Pancreas (tissue), 10 donors: ENCODE results near the gene SPATA13. TPM values are rescaled to one million over a fixed set of nuclear protein-coding genes. Genes with fewer than 3 reads are reported as not detected.

Source experiments
- ATAC-seq, 4 donors: fragments of 200-7000 bp; cut with Tn5 transposase; one replicate each; pipeline versions ENCODE4 v1.8.0 to v1.9.1; 2020; ENCODE audit warnings: mild to moderate bottlenecking in 4 of 4, moderate library complexity in 4 of 4
- DNase-seq, 6 donors: peaks; one replicate each; pipeline ENCODE4 v3.0.0-alpha.2; 2020
- FAIRE-seq: peaks from 2 replicates; lab custom pipeline; 2012; peaks lifted over from hg19 to GRCh38; lab: Jason Lieb, UNC
- H3K27ac ChIP-seq, 4 donors: fragments of 200-600 bp; sonication (generic); 1 replicate in 3 of 4; 2 replicates in 1 of 4; pipeline versions ENCODE4 v1.5.0 to v1.8.0; 2020
- H3K27me3 ChIP-seq, 4 donors: fragments of 200-600 bp; one replicate each; pipeline ENCODE4 v1.8.0; 2021
- H3K36me3 ChIP-seq, 3 donors: fragments of 200-600 bp; sonication (generic) in 1 of 3; one replicate each; pipeline versions ENCODE4 v1.5.0 to v1.8.0; 2020 to 2021
- H3K4me1 ChIP-seq, 3 donors: fragments of 200-600 bp; one replicate each; pipeline ENCODE4 v1.8.0; 2021
- H3K4me3 ChIP-seq, 4 donors: fragments of 200-600 bp; sonication (generic) in 2 of 4; one replicate each; pipeline versions ENCODE4 v1.5.0 to v1.8.0; 2020 to 2021
- H3K9me3 ChIP-seq, 4 donors: fragments of 200-600 bp; one replicate each; pipeline ENCODE4 v1.8.0; 2021
- CTCF ChIP-seq, 4 donors: fragments of 200-600 bp; sonication (generic) in 3 of 4; IDR thresholded peaks; one replicate each; pipeline versions ENCODE4 v1.5.0 to v1.8.0; 2021; ENCODE audit warnings: antibody characterized with exemption in 4 of 4
- WGBS, 2 donors: extraction: QIAGEN DNeasy Blood & Tissue Kit; methylation state at CpG; one replicate each; pipeline ENCODE4 v1.1.7; 2013; 5-methylcytosine and 5-hydroxymethylcytosine counted together
- intact Hi-C, 3 donors: fragments of 100-400 bp; cut with DNase I; formaldehyde crosslinking; loops; one replicate each; pipeline versions ENCODE4 v1.11.1 to v1.14.2; 2022
- polyA plus RNA-seq, 2 donors: library from polyadenylated mRNA; stranded (reverse); fragments of 200-250 nt; gene quantifications; one replicate each; pipeline ENCODE4 v1.2.3, GENCODE V29; 2013
- total RNA-seq, 6 donors: library from RNA; stranded (reverse); fragmentation: NEBNext Ultra II Directional in 4 of 6; extraction: Animal tissue kit (Norgen Biotek cat#: 25700) in 4 of 6; gene quantifications; one replicate each; pipeline versions ENCODE4 v1.2.1 to v1.2.4, GENCODE V29; 2021 to 2023
- donor health status: healthy with polysubstance abuse.
- donor health status: DM: no; HTN: no; CAD: no; lungs with moderate emphysema.
- donor health status: DM: no; HTN: no; CAD: no.
- donor health status: control.
- donor health status: control.
- donor health status: Bipolar disorder and iron deficiency.
- donor health status: DM: yes; HTN: yes; CAD: no.
- donor health status: DM: no; HTN: no; CAD: no.
- donor health status: DM: no; HTN: no; CAD: no.
- donor health status: DM: yes; HTN: yes; CAD: no.

The SPATA13 gene
- total and polyA plus RNA-seq, 8 donors = 38.1 to 71.2 (median 53.9) TPM

DNA sequence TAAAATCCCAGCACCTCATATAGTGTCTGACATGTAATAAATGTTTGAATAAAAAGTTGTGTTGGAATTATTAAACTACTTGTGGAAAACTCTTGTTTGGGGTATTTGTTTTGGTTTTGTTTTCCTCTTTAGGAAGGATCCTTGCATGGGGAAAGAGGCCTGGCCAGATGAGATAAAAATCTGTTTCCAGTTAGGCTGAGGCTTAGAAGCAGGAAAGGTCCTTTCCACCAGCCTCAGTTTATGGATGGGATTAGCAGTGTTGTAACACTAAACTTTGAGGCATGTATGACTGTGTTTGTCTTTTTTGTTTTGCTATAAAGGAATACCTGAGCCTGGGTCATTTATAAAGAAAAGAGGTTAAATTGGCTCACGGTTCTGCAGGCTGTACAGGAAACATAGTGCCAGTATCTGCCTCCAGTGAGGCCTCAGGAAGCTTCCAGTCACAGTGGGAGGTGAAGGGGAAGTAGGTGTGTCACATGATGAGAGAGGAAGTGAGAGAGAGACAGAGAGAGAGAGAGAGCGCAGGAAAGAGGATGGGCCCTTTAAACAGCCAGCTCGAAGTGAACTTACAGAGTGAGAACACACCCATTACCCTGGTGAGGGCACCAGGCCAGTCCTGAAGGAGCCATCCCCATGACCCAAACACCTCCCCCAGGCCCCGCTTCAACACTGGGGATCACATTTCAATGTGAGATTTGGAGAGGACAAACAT is 21.6 kb downstream of the SPATA13 start:
- Histone ChIP-seq H3K4me1 (peaks cover 54 to 82% (median 68%) of the 10 kb centered on the region in 3 donors), H3K36me3 (no peaks in the 10 kb centered on the region), H3K27ac (peak overlapping the region; percentile 88 to 99 (median 93)), H3K27me3 (no peaks in the 10 kb centered on the region), H3K9me3 (no peaks in the 10 kb centered on the region), H3K4me3 (no peak overlapping the region)
- no peak for TF ChIP-seq CTCF (IDR thresholded peaks at IDR 0.05)
- FAIRE-seq (no peak), DNase-seq (no peak), ATAC-seq (peak in 1 of 4 donors; percentile 17)
- intact Hi-C loops = loop anchor here in 1 of 3 donors (5.0 kb wide), 1 partner anchor 35 kb away; no protein-coding TSS in a partner anchor
- 53 to 54% methylated on average over 4 of the region's 4 CpGs for WGBS, 2 donors

GRCh38 chr13:24182703-24183081 is 22.2 kb downstream of the SPATA13 start:
- peak; percentile 27 to 45 (median 33) for ATAC-seq
- 14 to 17% methylated on average over 3 of the region's 3 CpGs for WGBS, 2 donors
- TF ChIP-seq CTCF (IDR thresholded peaks at IDR 0.05) = no peak

GRCh38 chr13:24183741-24184182 is 23.2 kb downstream of the SPATA13 start:
- peak overlapping the region in 2 of 4 donors; percentile 17 to 22 for H3K4me3 ChIP-seq
- FAIRE-seq (no peak), ATAC-seq (peak; percentile 70 to 82 (median 76)), DNase-seq (peak; percentile 62 to 89 (median 78))
- 14 to 21% methylated on average over 9 of the region's 9 CpGs for WGBS, 2 donors
- peak overlapping the region; percentile 88 to 99 (median 93) for H3K27ac ChIP-seq
- no peaks in the 10 kb centered on the region for H3K9me3 ChIP-seq
- intact Hi-C loops = loop anchor here in 1 of 3 donors (5.0 kb wide), 1 partner anchor 34 kb away; no protein-coding TSS in a partner anchor
- no peaks in the 10 kb centered on the region for H3K36me3 ChIP-seq
- H3K27me3 ChIP-seq = no peaks in the 10 kb centered on the region
- no peak for TF ChIP-seq CTCF (IDR thresholded peaks at IDR 0.05)
- peaks cover 47 to 67% (median 62%) of the 10 kb centered on the region in 3 donors for H3K4me1 ChIP-seq

More at GRCh38 chr13:24182703-24183081, 22.2 kb downstream of the SPATA13 start:
- DNase-seq (peak in 2 of 6 donors; percentile 46), FAIRE-seq (no peak)
- H3K36me3 ChIP-seq = no peaks in the 10 kb centered on the region
- peak overlapping the region in 1 of 4 donors; percentile 17 for H3K4me3 ChIP-seq
- peaks cover 49 to 77% (median 69%) of the 10 kb centered on the region in 3 donors for H3K4me1 ChIP-seq
- intact Hi-C loops = loop anchor here in 1 of 3 donors (5.0 kb wide), 1 partner anchor 35 kb away; no protein-coding TSS in a partner anchor
- no peaks in the 10 kb centered on the region for H3K9me3 ChIP-seq
- no peaks in the 10 kb centered on the region for H3K27me3 ChIP-seq
- peak overlapping the region; percentile 88 to 99 (median 93) for H3K27ac ChIP-seq

- no peaks in the 10 kb centered on the region for H3K36me3 ChIP-seq
- H3K9me3 ChIP-seq = no peaks in the 10 kb centered on the region
- H3K4me1 ChIP-seq = peaks cover 45 to 61% (median 56%) of the 10 kb centered on the region in 3 donors
- FAIRE-seq (peak; percentile 60), DNase-seq (peak in 2 of 6 donors; percentile 43 to 60), ATAC-seq (peak; percentile 69 to 83 (median 80))
- H3K4me3 ChIP-seq = peak overlapping the region in 2 of 4 donors; percentile 17 to 22
- no peak for TF ChIP-seq CTCF (IDR thresholded peaks at IDR 0.05)
- intact Hi-C loops = loop anchor here in 1 of 3 donors (5.0 kb wide), 1 partner anchor 33 kb away; no protein-coding TSS in a partner anchor
- H3K27me3 ChIP-seq = no peaks in the 10 kb centered on the region
- peak overlapping the region; percentile 88 to 99 (median 93) for H3K27ac ChIP-seq
- 9 to 11% methylated on average over 4 of the region's 4 CpGs for WGBS, 2 donors
These were observed 23.8 kb downstream of the SPATA13 start for GRCh38 chr13:24184265-24184841.
